Caco-2 (cell line): Measurements from ENCODE around the gene SP100. TPM values are rescaled to one million over a fixed set of nuclear protein-coding genes. Genes with fewer than 3 reads are reported as not detected.

Experiments used
- BruUV-seq: library from RNA; stranded (reverse); fragments of 400-500 nt; replicated peaks from 2 replicates; lab custom pipeline; 2021; lab: Mats Ljungman, UMichigan
- CTCF ChIA-PET: fragments of 300-600 bp; sonication (Branson Sonifier 250); formaldehyde crosslinking; loops from one replicate; lab custom pipeline; 2022; ENCODE audit warnings: antibody characterized with exemption; lab: Charles Lee
- POLR2A ChIA-PET: fragments of 300-600 bp; sonication (Branson Sonifier 250); formaldehyde crosslinking; loops from one replicate; lab custom pipeline; 2022; ENCODE audit warnings: antibody characterized with exemption; lab: Charles Lee
- DNase-seq, 2 experiments: peaks; one replicate each; pipeline versions ENCODE4 v3.0.0 to v3.0.0-alpha.2; 2020 to 2022
- H3K27me3 ChIP-seq: replicated peaks from 2 replicates; pipeline ENCODE4 v1.6.0; 2011; ENCODE audit warnings: low read length; ENCODE audit not compliant: control insufficient read depth, insufficient read depth
- H3K36me3 ChIP-seq: 2 replicates; pipeline ENCODE4 v1.5.1; 2011; ENCODE audit warnings: low read length; ENCODE audit not compliant: control insufficient read depth, insufficient read depth
- H3K4me1 ChIP-seq: fragments of 250-450 bp; sonication (Bioruptor Pico); 2 replicates; pipeline ENCODE4 v1.5.1; 2020; ENCODE audit warnings: mild to moderate bottlenecking
- H3K4me3 ChIP-seq: 2 replicates; pipeline ENCODE4 v1.5.1; 2011; ENCODE audit warnings: low read depth, mild to moderate bottlenecking, control low read depth, low read length
- H3K9me3 ChIP-seq: fragments of 250-450 bp; sonication (Bioruptor Pico); 2 replicates; pipeline ENCODE4 v1.5.1; 2020; ENCODE audit warnings: mild to moderate bottlenecking, moderate library complexity
- H3K27ac Mint-ChIP-seq: one replicate; pipeline ENCODE4 v1.8.0; 2022; ENCODE audit warnings: mixed read lengths; ENCODE audit not compliant: unreplicated experiment
- H3K27me3 Mint-ChIP-seq: one replicate; pipeline ENCODE4 v1.8.0; 2022; ENCODE audit warnings: mixed read lengths; ENCODE audit not compliant: insufficient read depth, unreplicated experiment
- H3K36me3 Mint-ChIP-seq: one replicate; pipeline ENCODE4 v1.8.0; 2022; ENCODE audit warnings: mild to moderate bottlenecking, mixed read lengths; ENCODE audit not compliant: insufficient read depth, unreplicated experiment
- H3K4me1 Mint-ChIP-seq: one replicate; pipeline ENCODE4 v1.8.0; 2022; ENCODE audit warnings: low read depth, mixed read lengths; ENCODE audit not compliant: unreplicated experiment
- H3K4me3 Mint-ChIP-seq: one replicate; pipeline ENCODE4 v1.8.0; 2022; ENCODE audit warnings: mild to moderate bottlenecking, moderate library complexity, mixed read lengths; ENCODE audit not compliant: unreplicated experiment
- H3K9me3 Mint-ChIP-seq: one replicate; pipeline ENCODE4 v1.8.0; 2022; ENCODE audit warnings: mixed read lengths; ENCODE audit not compliant: unreplicated experiment
- intact Hi-C: fragments of 100-400 bp; cut with micrococcal nuclease; formaldehyde crosslinking; loops from one replicate; pipeline ENCODE4 v1.10.0; 2022; ENCODE audit not compliant: unreplicated experiment
- total RNA-seq: library from RNA; stranded (reverse); gene quantifications from 2 replicates; pipeline ENCODE4 v1.2.3, GENCODE V29; 2022
- TF ChIP-seq, protein P1 (sequence below), 2 experiments: fragments of 200-600 bp in 1 of 2; IDR thresholded peaks; 1 replicate in 1 of 2; 2 replicates in 1 of 2; pipeline versions ENCODE4 v1.5.1 to v1.8.0; 2011 to 2022; ENCODE audit warnings: antibody characterized with exemption in 1 of 2, control low read depth in 1 of 2, inconsistent platforms in 1 of 2, low read depth in 1 of 2, low read length in 1 of 2, mild to moderate bottlenecking in 1 of 2, moderate library complexity in 1 of 2; ENCODE audit not compliant: insufficient read depth in 1 of 2, severe bottlenecking in 1 of 2, unreplicated experiment in 1 of 2

SP100 gene
- total RNA-seq, 1 experiment from 2014 or later = 7.8 TPM

GRCh38 chr2:230494980-230495379 is 79.0 kb downstream of the SP100 start:
- Histone ChIP-seq H3K27me3 (no peaks in the 10 kb centered on the region), H3K36me3 (no peaks in the 10 kb centered on the region), H3K4me3 (no peak overlapping the region), H3K9me3 (no peaks in the 10 kb centered on the region), H3K4me1 (no peaks in the 10 kb centered on the region)
- no TSS peak for BruUV-seq
- Mint-ChIP-seq H3K9me3 (no peaks in the 10 kb centered on the region), H3K27ac (no peak overlapping the region), H3K4me3 (no peak overlapping the region), H3K27me3 (peaks cover 2% of the 10 kb centered on the region), H3K4me1 (no peaks in the 10 kb centered on the region), H3K36me3 (no peaks in the 10 kb centered on the region)
- TF ChIP-seq, protein P1, sequence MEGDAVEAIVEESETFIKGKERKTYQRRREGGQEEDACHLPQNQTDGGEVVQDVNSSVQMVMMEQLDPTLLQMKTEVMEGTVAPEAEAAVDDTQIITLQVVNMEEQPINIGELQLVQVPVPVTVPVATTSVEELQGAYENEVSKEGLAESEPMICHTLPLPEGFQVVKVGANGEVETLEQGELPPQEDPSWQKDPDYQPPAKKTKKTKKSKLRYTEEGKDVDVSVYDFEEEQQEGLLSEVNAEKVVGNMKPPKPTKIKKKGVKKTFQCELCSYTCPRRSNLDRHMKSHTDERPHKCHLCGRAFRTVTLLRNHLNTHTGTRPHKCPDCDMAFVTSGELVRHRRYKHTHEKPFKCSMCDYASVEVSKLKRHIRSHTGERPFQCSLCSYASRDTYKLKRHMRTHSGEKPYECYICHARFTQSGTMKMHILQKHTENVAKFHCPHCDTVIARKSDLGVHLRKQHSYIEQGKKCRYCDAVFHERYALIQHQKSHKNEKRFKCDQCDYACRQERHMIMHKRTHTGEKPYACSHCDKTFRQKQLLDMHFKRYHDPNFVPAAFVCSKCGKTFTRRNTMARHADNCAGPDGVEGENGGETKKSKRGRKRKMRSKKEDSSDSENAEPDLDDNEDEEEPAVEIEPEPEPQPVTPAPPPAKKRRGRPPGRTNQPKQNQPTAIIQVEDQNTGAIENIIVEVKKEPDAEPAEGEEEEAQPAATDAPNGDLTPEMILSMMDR (IDR thresholded peaks at IDR 0.05; ENCODE audit: insufficient read depth in 1 of 2, low read depth in 1 of 2, low read length in 1 of 2, severe bottlenecking in 1 of 2, unreplicated experiment in 1 of 2) = no peak
- DNase-seq = no peak
- intact Hi-C loops = no loop called here
- ChIA-PET CTCF (no interaction called here), POLR2A (no interaction called here)

DNA sequence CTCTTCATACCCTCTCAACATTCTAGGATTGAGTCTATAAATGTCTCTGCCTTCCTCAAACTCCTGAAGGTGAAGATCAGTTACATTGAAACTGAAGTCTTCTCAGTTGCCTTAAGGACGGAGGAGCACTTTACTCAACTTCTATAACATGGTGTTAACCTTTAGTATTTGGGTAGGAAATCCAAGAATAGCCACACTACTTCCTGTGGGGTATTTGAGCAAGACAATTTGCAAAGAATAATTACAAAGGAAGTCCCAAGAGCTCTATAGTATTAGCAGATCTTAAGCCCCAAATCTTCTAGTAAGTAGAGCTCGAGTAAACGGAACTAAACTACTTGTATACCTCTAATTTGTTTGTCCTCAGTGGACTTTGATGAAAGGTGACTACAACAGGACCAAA is 80.9 kb downstream of the SP100 start:
- Histone ChIP-seq H3K4me1 (no peaks in the 10 kb centered on the region), H3K9me3 (no peaks in the 10 kb centered on the region), H3K27me3 (no peaks in the 10 kb centered on the region), H3K4me3 (no peak overlapping the region), H3K36me3 (no peaks in the 10 kb centered on the region)
- H3K36me3 Mint-ChIP-seq = no peaks in the 10 kb centered on the region
- H3K27me3 Mint-ChIP-seq = peaks cover 2% of the 10 kb centered on the region
- intact Hi-C loops = no loop called here
- no peaks in the 10 kb centered on the region for H3K9me3 Mint-ChIP-seq
- no peaks in the 10 kb centered on the region for H3K4me1 Mint-ChIP-seq
- H3K4me3 Mint-ChIP-seq = no peak overlapping the region
- CTCF ChIA-PET = no interaction called here
- H3K27ac Mint-ChIP-seq = no peak overlapping the region
- POLR2A ChIA-PET = no interaction called here
- DNase-seq = no peak
- TF ChIP-seq, protein P1 (IDR thresholded peaks at IDR 0.05; ENCODE audit: insufficient read depth in 1 of 2, low read depth in 1 of 2, low read length in 1 of 2, severe bottlenecking in 1 of 2, unreplicated experiment in 1 of 2) = no peak
- BruUV-seq = no TSS peak

DNA sequence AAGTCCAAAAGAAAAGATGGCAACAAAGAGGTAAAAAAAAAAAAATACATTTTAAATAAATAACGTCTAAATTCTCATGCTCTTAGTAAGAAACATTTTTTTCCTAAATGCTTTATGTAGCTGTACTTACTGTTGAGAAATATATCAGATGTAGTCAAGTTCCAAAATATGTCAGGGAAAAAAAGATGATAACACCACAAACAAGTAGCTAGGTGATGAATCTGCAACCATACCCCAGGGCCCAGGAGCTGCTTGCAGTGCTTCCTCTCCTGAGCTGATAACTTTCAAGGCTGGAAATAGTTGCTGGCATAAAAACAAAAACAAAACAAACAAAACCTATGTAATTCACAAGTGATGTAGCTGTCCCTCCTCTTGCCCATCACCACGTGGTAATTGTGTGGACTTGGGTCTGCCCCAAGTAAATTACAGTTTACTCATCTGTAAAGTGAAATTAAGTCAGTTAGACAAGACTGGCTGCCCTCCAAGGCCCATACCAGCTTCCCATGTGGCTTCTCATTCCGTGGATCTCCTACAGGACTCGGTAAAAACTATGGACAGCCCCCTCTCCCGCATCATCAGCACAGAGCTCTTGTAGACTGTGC is 82.6 kb downstream of the SP100 start:
- CTCF ChIA-PET = no interaction called here
- no peak overlapping the region for H3K4me3 ChIP-seq

More for the DNA sequence above, 82.6 kb downstream of the SP100 start:
- intact Hi-C loops = no loop called here
- BruUV-seq = no TSS peak
- H3K27me3 ChIP-seq = no peaks in the 10 kb centered on the region
- TF ChIP-seq, protein P1 (IDR thresholded peaks at IDR 0.05; ENCODE audit: insufficient read depth in 1 of 2, low read depth in 1 of 2, low read length in 1 of 2, severe bottlenecking in 1 of 2, unreplicated experiment in 1 of 2) = no peak
- POLR2A ChIA-PET = no interaction called here
- Mint-ChIP-seq H3K27ac (no peak overlapping the region), H3K4me1 (no peaks in the 10 kb centered on the region), H3K9me3 (no peaks in the 10 kb centered on the region), H3K27me3 (peaks cover 2% of the 10 kb centered on the region), H3K4me3 (no peak overlapping the region), H3K36me3 (no peaks in the 10 kb centered on the region)
- no peaks in the 10 kb centered on the region for H3K4me1 ChIP-seq
- DNase-seq = no peak
- no peaks in the 10 kb centered on the region for H3K36me3 ChIP-seq
- H3K9me3 ChIP-seq = no peaks in the 10 kb centered on the region
